A549 (cell line): ENCODE measurements around the gene GLIPR2. TPM values are rescaled to one million over a fixed set of nuclear protein-coding genes. Genes with fewer than 3 reads are reported as not detected.
"Not testable (repeated sequence)": the region's sequence is repeated elsewhere in the genome, so short reads cannot be mapped to it uniquely, and the experiment has no call there.

Experiments
- ATAC-seq, 2 experiments: fragments of 200-7000 bp in 1 of 2; fragments of >200 bp in 1 of 2; cut with Nextera tagmentation in 1 of 2; cut with Tn5 transposase in 1 of 2; 3 replicates each; pipeline versions ENCODE4 v1.8.0 to v1.9.1; 2018 to 2020; ENCODE audit warnings: mild to moderate bottlenecking in 1 of 2, moderate library complexity in 1 of 2
- CTCF ChIA-PET: fragments of 300-600 bp; sonication (Branson Sonifier 250); formaldehyde crosslinking; extraction: SDS; loops from one replicate; lab custom pipeline; 2021; ENCODE audit warnings: antibody characterized with exemption, inconsistent platforms; lab: Yijun Ruan, JAX
- POLR2A ChIA-PET: fragments of 350-600 bp; formaldehyde crosslinking; extraction: SDS; loops from one replicate; lab custom pipeline; 2021; ENCODE audit warnings: antibody characterized with exemption, inconsistent platforms; lab: Yijun Ruan, JAX
- DNase-seq, 2 experiments: peaks; one replicate each; pipeline versions ENCODE4 v3.0.0 to v3.0.0-alpha.2; 2011 to 2016; ENCODE audit warnings: low read depth in 1 of 2, low spot score in 1 of 2
- FAIRE-seq: peaks from 2 replicates; lab custom pipeline; 2011; peaks lifted over from hg19 to GRCh38; lab: Jason Lieb, UNC
- H3K27ac ChIP-seq, 2 experiments: fragments of >200 bp; sonication (Bioruptor Twin); formaldehyde crosslinking; 3 replicates each; pipeline ENCODE4 v1.5.1; 2016 to 2017
- H3K4me1 ChIP-seq: fragments of >200 bp; sonication (Bioruptor Twin); formaldehyde crosslinking; 3 replicates; pipeline ENCODE4 v1.6.1; 2016
- H3K4me2 ChIP-seq: fragments of >200 bp; sonication (Bioruptor Twin); formaldehyde crosslinking; 3 replicates; pipeline ENCODE4 v1.6.1; 2016
- H3K4me3 ChIP-seq: fragments of >200 bp; sonication (Bioruptor Twin); formaldehyde crosslinking; 3 replicates; pipeline ENCODE4 v1.5.1; 2016
- H3K9me3 ChIP-seq: fragments of >200 bp; sonication (Bioruptor Twin); formaldehyde crosslinking; 3 replicates; pipeline ENCODE4 v1.6.1; 2016
- CHD4 ChIP-seq: fragments of 200-600 bp; sonication (generic); IDR thresholded peaks from 2 replicates; pipeline ENCODE4 v1.6.1; 2016; ENCODE audit warnings: antibody characterized with exemption, mild to moderate bottlenecking, borderline replicate concordance
- FOSL2 ChIP-seq, 2 experiments: fragments of 450-650 bp in 1 of 2; fragments of >200 bp in 1 of 2; sonication (Bioruptor Twin) in 1 of 2; formaldehyde crosslinking; IDR thresholded peaks; 2 replicates each; pipeline versions ENCODE4 v1.5.0 to v1.6.1; 2016 to 2020; ENCODE audit warnings: mild to moderate bottlenecking in 1 of 2, moderate library complexity in 1 of 2
- FOXS1 ChIP-seq: fragments of 250-450 bp; sonication (Bioruptor Pico); IDR thresholded peaks from 2 replicates; pipeline ENCODE4 v1.5.0; 2020; ENCODE audit warnings: mild to moderate bottlenecking, moderate library complexity
- GATA3 ChIP-seq: IDR thresholded peaks from 2 replicates; pipeline ENCODE4 v1.6.1; 2012; ENCODE audit warnings: borderline replicate concordance
- JUNB ChIP-seq: fragments of >200 bp; sonication (Bioruptor Twin); formaldehyde crosslinking; IDR thresholded peaks from 2 replicates; pipeline ENCODE4 v1.6.1; 2016
- MYC ChIP-seq: IDR thresholded peaks from 2 replicates; pipeline ENCODE4 v1.6.1; 2012; ENCODE audit warnings: mild to moderate bottlenecking, inconsistent platforms, low read length, improper control_type of control experiment, borderline replicate concordance
- NR3C1 ChIP-seq: fragments of >200 bp; sonication (Bioruptor Twin); formaldehyde crosslinking; IDR thresholded peaks from 3 replicates; pipeline ENCODE4 v1.6.1; 2017
- PHF8 ChIP-seq: fragments of 200-600 bp; sonication (generic); IDR thresholded peaks from 2 replicates; pipeline ENCODE4 v1.6.1; 2016; ENCODE audit warnings: low read depth, mild to moderate bottlenecking, antibody characterized with exemption, moderate library complexity, borderline replicate concordance
- POLR2AphosphoS2 ChIP-seq: conservative IDR thresholded peaks from 2 replicates; pipeline ENCODE4 v1.6.1; 2012; ENCODE audit warnings: low read length, improper control_type of control experiment, inconsistent platforms
- RAD21 ChIP-seq, 2 experiments: fragments of >200 bp in 1 of 2; sonication (Bioruptor Twin) in 1 of 2; formaldehyde crosslinking in 1 of 2; IDR thresholded peaks in 1 of 2; conservative IDR thresholded peaks in 1 of 2; 2 replicates in 1 of 2; 3 replicates in 1 of 2; pipeline ENCODE4 v1.6.1; 2012 to 2018; ENCODE audit warnings: inconsistent platforms in 1 of 2
- RARB ChIP-seq: fragments of 250-450 bp; sonication (Bioruptor Pico); IDR thresholded peaks from 2 replicates; pipeline ENCODE4 v1.8.0; 2021; ENCODE audit warnings: mild to moderate bottlenecking, moderate library complexity
- RCOR1 ChIP-seq: fragments of 150-350 bp; IDR thresholded peaks from 2 replicates; pipeline ENCODE4 v1.6.1; 2014; ENCODE audit warnings: antibody characterized with exemption, low read length, low read depth
- SMC3 ChIP-seq: fragments of >200 bp; sonication (Bioruptor Twin); formaldehyde crosslinking; IDR thresholded peaks from 3 replicates; pipeline ENCODE4 v1.6.1; 2018; ENCODE audit warnings: inconsistent platforms
- TFCP2L1 ChIP-seq: fragments of 250-450 bp; sonication (Bioruptor Pico); IDR thresholded peaks from 2 replicates; pipeline ENCODE4 v1.5.0; 2021; ENCODE audit warnings: mild to moderate bottlenecking
- ZSCAN20 ChIP-seq: fragments of 250-450 bp; sonication (Bioruptor Pico); IDR thresholded peaks from 2 replicates; pipeline ENCODE4 v1.8.0; 2022; ENCODE audit warnings: mild to moderate bottlenecking, moderate library complexity
- WGBS: methylation state at CpG from one replicate; pipeline ENCODE4 v1.1.6; 2017; ENCODE audit errors: missing lambda C conversion rate; 5-methylcytosine and 5-hydroxymethylcytosine counted together
- polyA plus RNA-seq, 4 experiments: library from polyadenylated mRNA; depleted of rRNA in 3 of 4; stranded (reverse); fragments of >200 nt; fragmentation: RNase III in 1 of 4; extraction: RNeasy Plus Mini Kit Qiagen cat#74134 plus additional on column Dnase treatment in 1 of 4; gene quantifications; 2 replicates in 3 of 4; 3 replicates in 1 of 4; pipeline ENCODE4 v1.2.3, GENCODE V29; 2011 to 2017
- TF ChIP-seq, protein P1 (sequence below): IDR thresholded peaks from 2 replicates; pipeline ENCODE4 v1.6.1; 2012
- TF ChIP-seq, protein P2 (sequence below): IDR thresholded peaks from 2 replicates; pipeline ENCODE4 v1.6.1; 2012
- TF ChIP-seq, protein P3 (sequence below): fragments of 450-650 bp; IDR thresholded peaks from 2 replicates; pipeline ENCODE4 v1.6.1; 2014; ENCODE audit warnings: antibody characterized with exemption

The GLIPR2 gene
- polyA plus RNA-seq, 2 of the 4 experiments (the other 2 are of a cell fraction), result 9.0 to 16.0 TPM

DNA sequence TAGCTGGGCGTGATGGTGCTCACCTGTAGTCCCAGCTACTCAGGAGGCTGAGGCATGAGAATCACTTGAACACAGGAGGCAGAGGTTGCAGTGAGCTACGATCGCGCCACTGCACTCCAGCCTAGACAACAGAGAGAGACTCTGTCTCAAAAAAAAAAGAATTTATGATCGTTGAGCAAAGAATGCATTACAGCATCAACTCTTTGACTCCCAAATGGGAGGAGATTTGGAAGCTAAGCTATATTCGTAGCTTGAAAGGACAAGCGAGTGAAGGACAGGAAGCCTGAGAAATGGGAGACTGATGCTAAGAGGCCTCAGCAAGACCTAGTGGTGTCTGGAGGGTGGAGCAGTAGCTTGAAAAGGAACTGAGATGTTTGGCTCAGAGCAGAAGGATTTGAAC, 22.4 kb downstream of the GLIPR2 start:
- Histone ChIP-seq H3K4me1 (peaks cover 40% of the 10 kb centered on the region), H3K27ac (peak overlapping the region in 1 of 2 experiments; percentile 6; a peak in 2 of 6 replicates), H3K9me3 (peaks cover 16% of the 10 kb centered on the region), H3K4me2 (no peak overlapping the region), H3K4me3 (no peak overlapping the region)
- 92% methylated on average over 7 of the region's 7 CpGs for WGBS
- POLR2A ChIA-PET, result interaction anchor here (1.3 kb wide), 1 partner anchor 32 kb away, joined by 3 read pairs; no protein-coding TSS in a partner anchor
- DNase-seq (no peak), ATAC-seq (no peak), FAIRE-seq (no peak)
- TF ChIP-seq, protein P1, sequence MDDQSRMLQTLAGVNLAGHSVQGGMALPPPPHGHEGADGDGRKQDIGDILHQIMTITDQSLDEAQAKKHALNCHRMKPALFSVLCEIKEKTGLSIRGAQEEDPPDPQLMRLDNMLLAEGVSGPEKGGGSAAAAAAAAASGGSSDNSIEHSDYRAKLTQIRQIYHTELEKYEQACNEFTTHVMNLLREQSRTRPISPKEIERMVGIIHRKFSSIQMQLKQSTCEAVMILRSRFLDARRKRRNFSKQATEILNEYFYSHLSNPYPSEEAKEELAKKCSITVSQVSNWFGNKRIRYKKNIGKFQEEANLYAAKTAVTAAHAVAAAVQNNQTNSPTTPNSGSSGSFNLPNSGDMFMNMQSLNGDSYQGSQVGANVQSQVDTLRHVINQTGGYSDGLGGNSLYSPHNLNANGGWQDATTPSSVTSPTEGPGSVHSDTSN, result no peak
- no peak for TF ChIP-seq FOXS1 (CRISPR knock-in tag)
- TF ChIP-seq MYC, result no peak
- no peak for TF ChIP-seq SMC3
- CTCF ChIA-PET, result interaction anchor here (1.0 to 16.6 kb wide), 5 partner anchors 9 to 135 kb away, joined by 3 to 321 read pairs (median 5); no protein-coding TSS in a partner anchor

DNA sequence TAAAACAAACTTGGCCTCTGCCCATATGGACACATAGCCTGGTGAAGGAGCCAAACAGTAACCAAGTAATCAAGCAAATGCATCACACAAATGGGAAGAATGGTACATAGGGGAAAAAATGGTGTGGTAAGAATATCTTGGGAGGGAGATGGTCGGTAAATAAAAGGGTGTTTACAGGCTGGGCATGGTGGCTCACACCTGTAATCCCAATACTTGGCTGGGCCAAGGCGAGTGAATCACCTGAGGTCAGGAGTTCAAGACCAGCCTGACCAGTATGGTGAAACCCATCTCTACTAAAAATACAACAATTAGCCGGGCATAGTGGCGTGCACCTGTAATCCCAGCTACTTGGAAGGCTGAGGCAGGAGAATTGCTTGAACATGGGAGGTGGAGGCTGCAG, 23.0 kb downstream of the GLIPR2 start:
- Histone ChIP-seq H3K4me1 (peaks cover 40% of the 10 kb centered on the region), H3K9me3 (peaks cover 16% of the 10 kb centered on the region)
- WGBS, result 81% methylated on average over 4 of the region's 4 CpGs
- CTCF ChIA-PET, result interaction anchor here (1.0 to 16.6 kb wide), 5 partner anchors 10 to 136 kb away, joined by 3 to 321 read pairs (median 5); no protein-coding TSS in a partner anchor
- not testable (repeated sequence) for FAIRE-seq, H3K4me2 ChIP-seq, H3K4me3 ChIP-seq, DNase-seq, H3K27ac ChIP-seq, ATAC-seq
- POLR2A ChIA-PET, result interaction anchor here (1.3 kb wide), 1 partner anchor 31 kb away, joined by 3 read pairs; no protein-coding TSS in a partner anchor

DNA sequence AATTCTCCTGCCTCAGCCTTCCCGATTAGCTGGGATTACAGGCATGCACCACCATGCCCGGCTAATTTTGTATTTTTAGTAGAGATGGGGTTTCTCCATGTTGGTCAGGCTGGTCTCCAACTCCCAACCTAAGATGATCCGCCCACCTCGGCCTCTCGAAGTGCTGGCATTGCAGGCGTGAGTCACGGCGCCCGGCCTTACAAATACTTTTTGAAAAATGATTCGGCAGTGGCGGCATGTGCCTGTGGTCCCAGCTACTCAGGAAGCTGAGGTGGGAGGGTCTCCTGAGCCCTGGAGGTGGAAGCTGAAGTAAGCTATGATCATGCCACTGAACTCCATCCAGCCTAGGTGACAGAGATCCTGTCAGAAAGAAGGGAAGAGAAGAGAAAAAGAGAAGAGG, 23.6 kb downstream of the GLIPR2 start:
- not testable (repeated sequence) for FAIRE-seq, H3K4me3 ChIP-seq, H3K4me2 ChIP-seq, ATAC-seq, DNase-seq
- ChIA-PET POLR2A (interaction anchor here (0.6 to 0.7 kb wide), 2 partner anchors 18 to 64 kb away, joined by 3 to 9 read pairs; no protein-coding TSS in a partner anchor), CTCF (interaction anchor here (1.4 to 16.6 kb wide), 3 partner anchors 11 to 51 kb away, joined by 5 to 321 read pairs (median 8); no protein-coding TSS in a partner anchor)
- Histone ChIP-seq H3K27ac (peak overlapping the region in 1 of 2 experiments; percentile 90; a peak in 1 of 6 replicates), H3K4me1 (peaks cover 39% of the 10 kb centered on the region), H3K9me3 (peaks cover 16% of the 10 kb centered on the region)
- WGBS, result 78% methylated on average over 11 of the region's 11 CpGs

DNA sequence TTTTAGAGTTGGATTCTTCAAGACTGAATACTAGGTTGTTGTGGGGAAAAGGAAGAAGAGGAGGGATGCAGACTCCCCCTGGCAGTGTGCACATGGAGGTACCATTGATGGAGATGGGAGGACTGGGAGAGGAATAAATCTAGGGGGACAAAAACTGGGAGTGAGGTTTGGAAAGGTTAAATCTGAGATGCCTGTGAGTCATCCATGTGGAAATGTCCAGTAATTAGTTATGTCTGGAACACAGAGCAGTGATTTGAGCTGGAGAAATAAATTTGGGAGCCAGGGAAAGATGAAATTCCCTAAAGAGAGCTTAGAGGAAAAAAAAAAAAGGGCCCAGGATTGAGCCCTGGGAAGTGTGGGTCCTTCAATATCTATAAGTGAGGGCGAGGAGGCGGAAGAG, 24.7 kb downstream of the GLIPR2 start:
- H3K4me2 ChIP-seq, result peak overlapping the region; percentile 36; the same call in 2 of the 3 replicates
- FAIRE-seq, result no peak
- POLR2A ChIA-PET, result no interaction called here
- peak overlapping the region; percentile 51 to 90; a peak in 5 of 6 replicates for H3K27ac ChIP-seq
- H3K4me3 ChIP-seq, result no peak overlapping the region
- 81% methylated on average over 2 of the region's 2 CpGs for WGBS
- H3K9me3 ChIP-seq, result peaks cover 16% of the 10 kb centered on the region
- no peak for DNase-seq
- TF ChIP-seq FOSL2 (IDR thresholded peaks at IDR 0.05) (no peak), FOSL2 (CRISPR knock-in tag; IDR thresholded peaks at IDR 0.05) (no peak), CHD4 (no peak), ZSCAN20 (CRISPR knock-in tag) (no peak), RCOR1 (no peak), GATA3 (no peak), TFCP2L1 (CRISPR knock-in tag) (no peak), POLR2AphosphoS2 (no peak), RARB (CRISPR knock-in tag) (no peak), NR3C1 (no peak), RAD21 (conservative IDR thresholded peaks at IDR 0.05 in 1 of 2, IDR thresholded peaks at IDR 0.05 in 1 of 2) (no peak), JUNB (no peak), PHF8 (no peak)
- TF ChIP-seq, protein P2, sequence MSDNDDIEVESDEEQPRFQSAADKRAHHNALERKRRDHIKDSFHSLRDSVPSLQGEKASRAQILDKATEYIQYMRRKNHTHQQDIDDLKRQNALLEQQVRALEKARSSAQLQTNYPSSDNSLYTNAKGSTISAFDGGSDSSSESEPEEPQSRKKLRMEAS, result no peak
- TF ChIP-seq, protein P1, result no peak
- TF ChIP-seq, protein P3, sequence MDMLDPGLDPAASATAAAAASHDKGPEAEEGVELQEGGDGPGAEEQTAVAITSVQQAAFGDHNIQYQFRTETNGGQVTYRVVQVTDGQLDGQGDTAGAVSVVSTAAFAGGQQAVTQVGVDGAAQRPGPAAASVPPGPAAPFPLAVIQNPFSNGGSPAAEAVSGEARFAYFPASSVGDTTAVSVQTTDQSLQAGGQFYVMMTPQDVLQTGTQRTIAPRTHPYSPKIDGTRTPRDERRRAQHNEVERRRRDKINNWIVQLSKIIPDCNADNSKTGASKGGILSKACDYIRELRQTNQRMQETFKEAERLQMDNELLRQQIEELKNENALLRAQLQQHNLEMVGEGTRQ, result no peak
- peaks cover 44% of the 10 kb centered on the region for H3K4me1 ChIP-seq
- CTCF ChIA-PET, result interaction anchor here (0.7 to 16.6 kb wide), 3 partner anchors 12 to 52 kb away, joined by 3 to 321 read pairs (median 176); partner anchors contain the start of gene GLIPR2
- no peak for ATAC-seq
